ENCODE results near the gene GTF2A2. TPM values are rescaled to one million over a fixed set of nuclear protein-coding genes. Genes with fewer than 3 reads are reported as not detected.

The GTF2A2 gene
- total RNA-seq, 1 donor from 2014 or later: 72.7 TPM

DNA sequence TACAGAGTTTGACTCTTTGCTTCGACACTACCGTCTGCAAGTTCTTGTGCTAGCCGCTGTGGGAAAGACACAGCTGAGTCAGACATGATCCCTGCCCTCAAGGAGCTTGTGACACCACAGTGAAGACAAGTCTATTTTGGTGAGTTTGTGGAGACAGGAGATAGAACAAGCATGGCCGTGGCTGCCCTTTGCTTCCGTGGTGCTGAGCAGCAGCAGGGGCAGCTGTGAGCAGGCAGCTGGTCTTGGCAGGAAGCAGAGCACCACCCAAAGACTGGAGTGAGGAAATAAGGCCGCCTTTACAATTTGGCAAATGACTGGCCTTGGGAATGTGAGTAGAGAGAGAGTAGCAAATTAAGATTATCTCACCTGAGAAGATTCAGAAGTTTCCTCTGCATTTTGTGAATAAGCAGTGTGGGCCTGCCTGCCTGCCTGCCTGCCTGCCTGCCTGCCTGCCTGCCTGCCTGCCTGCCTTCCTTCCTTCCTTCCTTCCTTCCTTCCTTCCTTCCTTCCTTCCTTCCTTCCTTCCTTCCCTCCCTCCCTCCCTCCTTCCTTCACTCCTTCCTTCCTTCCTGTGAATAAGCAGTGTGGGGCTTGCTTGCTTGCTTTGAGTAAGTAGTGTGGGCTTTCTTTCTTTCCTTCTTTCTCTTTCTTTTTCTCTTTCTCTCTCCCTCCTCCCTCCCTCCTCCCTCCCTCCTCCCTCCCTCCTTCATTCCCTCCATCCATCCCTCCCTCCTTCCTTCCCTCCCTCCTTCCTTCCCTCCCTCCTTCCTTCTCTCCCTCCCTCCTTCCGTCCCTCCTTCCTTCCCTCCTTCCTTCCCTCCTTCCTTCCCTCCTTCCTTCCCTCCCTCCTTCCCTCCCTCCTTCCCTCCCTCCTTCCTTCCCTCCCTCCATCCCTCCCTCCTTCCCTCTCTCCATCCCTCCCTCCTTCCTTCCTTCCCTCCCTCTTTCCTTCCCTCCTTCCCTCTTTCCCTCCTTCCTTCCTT, 47.3 kb downstream of the GTF2A2 start:
- Mint-ChIP-seq H3K4me1 (ENCODE audit: unreplicated experiment) (peaks cover 8% of the 10 kb centered on the region), H3K9me3 (ENCODE audit: unreplicated experiment) (no peaks in the 10 kb centered on the region), H3K36me3 (ENCODE audit: low read depth, unreplicated experiment) (peaks cover 12% of the 10 kb centered on the region), H3K27ac (ENCODE audit: unreplicated experiment) (no peak overlapping the region), H3K4me3 (ENCODE audit: unreplicated experiment) (no peak overlapping the region), H3K27me3 (ENCODE audit: unreplicated experiment) (peaks cover 2% of the 10 kb centered on the region)
- DNase-seq (ENCODE audit: low spot score): no peak
- TF ChIP-seq, protein P1, sequence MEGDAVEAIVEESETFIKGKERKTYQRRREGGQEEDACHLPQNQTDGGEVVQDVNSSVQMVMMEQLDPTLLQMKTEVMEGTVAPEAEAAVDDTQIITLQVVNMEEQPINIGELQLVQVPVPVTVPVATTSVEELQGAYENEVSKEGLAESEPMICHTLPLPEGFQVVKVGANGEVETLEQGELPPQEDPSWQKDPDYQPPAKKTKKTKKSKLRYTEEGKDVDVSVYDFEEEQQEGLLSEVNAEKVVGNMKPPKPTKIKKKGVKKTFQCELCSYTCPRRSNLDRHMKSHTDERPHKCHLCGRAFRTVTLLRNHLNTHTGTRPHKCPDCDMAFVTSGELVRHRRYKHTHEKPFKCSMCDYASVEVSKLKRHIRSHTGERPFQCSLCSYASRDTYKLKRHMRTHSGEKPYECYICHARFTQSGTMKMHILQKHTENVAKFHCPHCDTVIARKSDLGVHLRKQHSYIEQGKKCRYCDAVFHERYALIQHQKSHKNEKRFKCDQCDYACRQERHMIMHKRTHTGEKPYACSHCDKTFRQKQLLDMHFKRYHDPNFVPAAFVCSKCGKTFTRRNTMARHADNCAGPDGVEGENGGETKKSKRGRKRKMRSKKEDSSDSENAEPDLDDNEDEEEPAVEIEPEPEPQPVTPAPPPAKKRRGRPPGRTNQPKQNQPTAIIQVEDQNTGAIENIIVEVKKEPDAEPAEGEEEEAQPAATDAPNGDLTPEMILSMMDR (IDR thresholded peaks at IDR 0.05; ENCODE audit: unreplicated experiment): no peak

DNA sequence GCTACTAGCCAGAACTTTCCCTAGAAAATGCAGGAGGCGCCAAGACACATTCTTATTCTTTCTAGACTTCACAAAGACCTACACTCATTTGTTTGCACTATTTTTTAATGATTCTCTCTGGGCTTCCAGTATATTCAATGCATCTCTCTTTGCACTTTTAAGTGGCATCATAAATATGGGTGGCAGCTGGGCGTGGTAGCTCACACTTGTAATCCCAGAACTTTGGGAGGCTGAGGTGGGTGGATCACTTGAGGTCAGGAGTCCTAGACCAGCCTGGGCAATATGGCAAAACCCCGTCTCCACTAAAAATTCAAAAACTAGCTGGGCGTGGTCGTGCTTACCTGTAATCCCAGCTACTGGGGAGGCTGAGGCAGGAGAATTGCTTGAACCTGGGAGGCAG, 51.3 kb downstream of the GTF2A2 start:
- Mint-ChIP-seq H3K4me3 (ENCODE audit: unreplicated experiment) (no peak overlapping the region), H3K9me3 (ENCODE audit: unreplicated experiment) (no peaks in the 10 kb centered on the region), H3K36me3 (ENCODE audit: low read depth, unreplicated experiment) (peaks cover 4% of the 10 kb centered on the region), H3K4me1 (ENCODE audit: unreplicated experiment) (peaks cover 3% of the 10 kb centered on the region), H3K27ac (ENCODE audit: unreplicated experiment) (no peak overlapping the region), H3K27me3 (ENCODE audit: unreplicated experiment) (no peaks in the 10 kb centered on the region)
- no peak for DNase-seq (ENCODE audit: low spot score)
- TF ChIP-seq, protein P1 (IDR thresholded peaks at IDR 0.05; ENCODE audit: unreplicated experiment): no peak

DNA sequence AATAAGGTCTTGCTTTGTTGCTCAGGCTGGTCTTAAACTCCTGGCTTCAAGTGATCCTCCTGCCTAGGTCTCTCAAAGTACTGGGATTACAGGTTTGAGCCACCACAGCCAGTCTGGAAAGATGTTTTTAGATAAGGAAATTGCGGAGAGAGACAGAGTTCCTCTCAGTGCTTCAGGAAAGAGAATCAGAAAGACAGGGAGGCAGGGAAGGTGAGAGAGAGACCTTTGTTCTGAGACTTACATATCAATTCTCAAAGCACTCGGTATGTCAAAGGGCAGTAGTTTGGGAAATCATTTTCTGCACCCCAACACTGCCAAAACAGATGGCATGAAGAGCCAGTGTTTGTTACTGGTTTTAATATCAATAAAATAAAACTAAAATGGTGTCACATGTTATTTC, 58.9 kb downstream of the GTF2A2 start:
- peaks cover 5% of the 10 kb centered on the region for H3K27me3 Mint-ChIP-seq (ENCODE audit: unreplicated experiment)
- no peak for DNase-seq (ENCODE audit: low spot score)
- H3K4me1 Mint-ChIP-seq (ENCODE audit: unreplicated experiment): peaks cover 11% of the 10 kb centered on the region
- no peaks in the 10 kb centered on the region for H3K9me3 Mint-ChIP-seq (ENCODE audit: unreplicated experiment)
- no peak overlapping the region for H3K27ac Mint-ChIP-seq (ENCODE audit: unreplicated experiment)
- TF ChIP-seq, protein P1 (IDR thresholded peaks at IDR 0.05; ENCODE audit: unreplicated experiment): no peak
- H3K4me3 Mint-ChIP-seq (ENCODE audit: unreplicated experiment): no peak overlapping the region
- H3K36me3 Mint-ChIP-seq (ENCODE audit: low read depth, unreplicated experiment): no peaks in the 10 kb centered on the region

DNA sequence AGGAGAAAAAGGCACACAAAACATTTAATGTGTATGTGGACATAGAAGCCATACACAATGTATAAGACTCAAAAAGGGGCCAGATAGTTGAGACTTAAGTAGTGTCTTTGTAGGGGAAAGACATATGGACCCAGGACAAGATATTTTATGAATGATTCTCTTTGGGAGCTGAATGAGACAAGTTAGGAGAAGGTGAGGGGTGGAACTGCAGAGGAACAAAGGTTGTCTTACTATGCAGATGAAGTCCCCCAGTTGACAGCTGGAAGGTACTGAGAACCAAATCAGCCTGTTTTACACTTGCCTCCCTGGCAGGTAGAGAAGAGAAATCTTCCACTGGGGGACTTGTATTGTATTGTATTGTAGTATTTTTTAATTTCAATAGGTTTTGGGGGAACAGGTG, 60.7 kb downstream of the GTF2A2 start:
- no peaks in the 10 kb centered on the region for H3K9me3 Mint-ChIP-seq (ENCODE audit: unreplicated experiment)
- DNase-seq (ENCODE audit: low spot score): no peak
- TF ChIP-seq, protein P1 (IDR thresholded peaks at IDR 0.05; ENCODE audit: unreplicated experiment): no peak
- no peaks in the 10 kb centered on the region for H3K36me3 Mint-ChIP-seq (ENCODE audit: low read depth, unreplicated experiment)
- peaks cover 11% of the 10 kb centered on the region for H3K4me1 Mint-ChIP-seq (ENCODE audit: unreplicated experiment)
- no peak overlapping the region for H3K4me3 Mint-ChIP-seq (ENCODE audit: unreplicated experiment)
- H3K27me3 Mint-ChIP-seq (ENCODE audit: unreplicated experiment): peaks cover 5% of the 10 kb centered on the region
- H3K27ac Mint-ChIP-seq (ENCODE audit: unreplicated experiment): no peak overlapping the region

DNA sequence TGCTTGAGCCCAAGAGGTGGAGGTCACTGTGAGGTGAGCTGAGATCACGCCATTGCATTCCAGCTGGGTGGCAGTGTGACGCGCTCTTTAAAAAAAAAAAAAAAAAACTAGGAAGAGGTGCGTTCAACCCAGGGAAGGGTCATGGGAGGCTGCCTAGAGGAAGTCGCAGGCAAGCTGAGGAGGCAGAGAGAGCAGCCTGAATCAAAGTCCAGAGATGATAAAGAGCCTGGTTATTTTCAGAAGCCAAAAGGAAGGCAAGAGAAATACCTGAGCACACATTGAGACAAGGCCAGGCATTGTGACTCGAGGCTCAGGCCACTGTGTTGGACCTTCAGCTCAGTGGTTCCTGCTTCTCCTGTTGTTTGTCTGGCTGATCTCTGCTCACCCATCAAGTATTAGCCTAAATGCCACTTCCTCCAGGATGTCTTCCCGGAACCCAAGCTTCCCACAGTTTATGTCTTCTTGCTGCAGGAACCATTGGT, 61.8 kb downstream of the GTF2A2 start:
- Mint-ChIP-seq H3K27ac (ENCODE audit: unreplicated experiment) (no peak overlapping the region), H3K9me3 (ENCODE audit: unreplicated experiment) (no peaks in the 10 kb centered on the region), H3K27me3 (ENCODE audit: unreplicated experiment) (peaks cover 5% of the 10 kb centered on the region), H3K4me1 (ENCODE audit: unreplicated experiment) (peaks cover 14% of the 10 kb centered on the region), H3K4me3 (ENCODE audit: unreplicated experiment) (no peak overlapping the region), H3K36me3 (ENCODE audit: low read depth, unreplicated experiment) (no peaks in the 10 kb centered on the region)
- no peak for DNase-seq (ENCODE audit: low spot score)
- TF ChIP-seq, protein P1 (IDR thresholded peaks at IDR 0.05; ENCODE audit: unreplicated experiment): no peak
